Stimulated activated CD8-positive, alpha-beta memory T cell treated with anti-CD3 and anti-CD28 coated beads, Interleukin-12 subunit alpha, Interleukin-12 subunit beta, amount 100 ng/mL, for 4 hours (primary cell): ENCODE results near the gene PDPK1.
A peak's percentile ranks its signal among the peaks of the same experiment; 100 is the strongest.

ENCODE experiments used
- DNase-seq: peaks from one replicate; pipeline ENCODE4 v3.0.0-alpha.2; 2020; ENCODE audit warnings: low read depth

PDPK1 gene

DNA sequence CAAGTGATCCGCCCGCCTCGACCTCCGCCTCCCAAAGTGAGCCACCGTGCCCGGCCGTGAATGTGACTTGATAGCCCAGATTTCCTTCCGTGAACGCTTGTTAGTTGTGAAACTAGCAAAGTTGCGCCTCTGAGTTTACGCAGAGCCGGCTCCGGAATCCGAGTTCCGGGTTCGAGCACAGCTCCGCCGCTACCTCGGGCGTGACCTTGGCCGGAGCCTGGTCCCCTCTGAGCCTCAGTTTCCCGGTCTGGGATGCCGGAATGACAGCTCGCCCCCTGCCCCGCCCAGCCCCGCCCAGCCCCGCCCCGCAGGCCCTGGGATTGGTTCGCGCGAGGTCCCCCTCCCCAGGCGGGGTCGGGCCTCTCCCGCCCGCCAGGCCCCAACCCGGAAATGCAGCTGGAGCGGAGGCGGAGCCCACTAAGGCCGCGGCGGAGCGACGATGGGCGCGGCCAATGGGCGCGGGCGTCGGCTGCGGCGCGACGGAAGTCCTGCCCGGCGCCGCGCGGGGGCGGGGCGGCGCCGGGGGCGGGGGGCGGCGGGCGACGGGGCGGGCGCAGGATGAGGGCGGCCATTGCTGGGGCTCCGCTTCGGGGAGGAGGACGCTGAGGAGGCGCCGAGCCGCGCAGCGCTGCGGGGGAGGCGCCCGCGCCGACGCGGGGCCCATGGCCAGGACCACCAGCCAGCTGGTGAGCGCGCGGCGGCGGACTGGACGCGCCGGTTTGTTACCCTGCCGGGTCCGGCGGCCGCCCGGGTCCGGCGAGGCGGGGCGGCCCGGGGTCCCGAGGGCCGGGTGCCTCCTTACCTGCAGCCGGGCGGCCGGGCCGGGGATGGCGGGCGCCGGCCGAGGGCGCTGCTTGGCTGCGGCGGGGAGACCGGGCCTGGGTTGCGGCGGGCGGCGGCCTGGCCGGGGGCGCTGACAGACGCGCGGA, at the start of gene PDPK1:
Gene PDPK1 (plus strand): TSS at position 571 of the 929 bp plus-strand sequence. CDS start 92 bp downstream, at position 663.
- peak; percentile 93 for DNase-seq

DNA sequence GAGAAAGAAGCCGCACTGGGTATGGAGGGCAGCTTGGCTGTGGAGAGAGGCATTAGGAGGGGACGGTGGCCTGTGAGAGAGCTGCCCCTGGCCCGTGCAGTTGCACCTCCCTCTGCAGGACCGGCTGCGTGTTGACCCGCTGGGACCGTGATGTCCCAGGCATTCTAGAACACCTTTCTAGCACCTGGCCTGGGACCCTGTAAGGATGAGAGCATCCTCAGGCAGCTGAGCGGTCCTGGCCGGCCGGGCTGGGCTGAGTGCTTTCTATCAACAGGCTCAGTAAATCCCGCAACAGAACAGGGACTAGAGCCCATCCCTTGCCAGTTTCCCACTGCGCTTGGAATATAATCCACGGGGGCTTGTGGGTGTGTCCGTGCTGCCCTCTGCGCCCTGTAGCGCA, 48.2 kb upstream of the PDPK1 start:
- DNase-seq, result no peak

DNA sequence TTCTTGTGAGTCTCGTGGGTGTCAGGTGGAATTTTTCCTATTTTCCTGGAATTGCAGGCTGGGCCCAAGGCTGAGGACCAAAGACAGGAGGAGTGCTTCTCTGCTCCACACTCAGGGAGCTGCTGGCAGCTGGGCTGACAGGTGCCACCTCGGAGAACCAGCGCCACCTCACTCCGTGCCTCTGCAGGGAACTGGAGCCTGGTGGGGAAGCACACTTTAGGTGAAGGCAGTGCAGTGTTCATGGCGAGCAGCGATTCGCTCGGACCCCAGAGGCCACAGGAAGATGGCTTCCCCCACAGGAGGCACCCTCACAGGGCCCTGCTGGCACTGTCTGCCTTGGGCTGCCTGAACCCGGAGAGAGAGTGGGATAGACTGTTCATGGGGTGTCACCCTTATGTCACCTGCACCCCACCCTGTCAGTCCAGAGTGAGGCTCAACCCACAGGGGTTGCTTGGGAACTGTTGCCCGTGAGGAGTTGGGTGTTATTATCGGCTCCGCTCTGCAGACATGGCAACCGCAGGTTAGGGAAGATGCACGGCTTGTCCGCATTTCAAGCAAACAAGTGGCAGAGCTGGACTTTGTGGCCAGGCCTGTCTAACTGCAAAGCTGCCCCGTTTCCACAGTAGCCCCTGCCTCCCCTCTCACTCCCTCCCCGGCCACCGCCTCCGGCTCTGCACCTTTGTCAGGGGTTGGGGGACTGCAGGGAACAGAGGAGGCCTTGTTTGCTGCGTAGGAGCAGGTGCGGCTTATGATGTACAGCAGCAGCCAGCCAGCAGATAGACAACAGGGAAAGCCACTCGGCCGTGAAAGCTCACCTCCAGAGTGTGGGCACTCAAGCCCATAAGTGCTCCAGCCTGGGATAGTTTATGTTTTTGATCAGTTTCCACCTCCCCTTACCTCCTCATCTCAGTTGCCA, 47.4 kb upstream of the PDPK1 start:
- DNase-seq, result no peak

DNA sequence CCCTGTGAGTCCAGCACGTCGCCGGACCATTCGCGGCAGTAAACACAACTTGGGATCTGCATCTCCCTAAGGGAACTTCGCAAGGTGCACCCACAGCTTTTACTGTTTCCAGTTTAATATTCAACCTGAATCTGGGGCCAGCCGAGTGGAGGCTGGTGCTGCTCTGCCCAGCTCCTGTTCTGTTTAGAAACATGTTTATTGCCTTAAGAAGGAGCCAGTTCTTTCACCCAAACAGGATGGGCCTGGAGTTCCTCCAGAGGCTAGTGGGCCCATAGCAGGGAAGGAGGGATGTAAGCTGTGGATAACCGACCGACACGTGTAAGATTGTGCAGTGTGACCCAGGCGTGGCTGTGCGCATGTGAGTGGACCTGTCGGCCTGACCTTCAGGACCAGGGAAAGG, 45.5 kb upstream of the PDPK1 start:
- no peak for DNase-seq

DNA sequence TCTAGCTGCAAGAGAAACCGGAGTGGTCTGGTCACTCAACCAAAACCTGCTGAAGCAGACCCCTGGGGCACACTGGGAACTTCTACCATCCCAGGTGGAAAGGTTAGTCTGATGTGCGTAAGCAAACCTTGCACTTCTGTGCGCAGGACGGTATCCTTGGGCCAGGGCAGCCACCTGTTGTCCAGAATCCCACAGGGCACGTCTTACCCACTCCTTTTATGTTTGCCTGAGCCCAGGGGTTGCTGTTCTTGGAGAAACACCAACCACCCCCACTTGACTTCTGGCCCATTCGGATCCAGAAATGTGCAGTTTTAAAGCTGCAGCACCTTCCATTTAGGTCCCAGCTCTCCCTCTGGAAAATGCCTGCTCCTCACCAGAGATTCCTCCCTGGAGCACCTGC, 44.2 kb upstream of the PDPK1 start:
- no peak for DNase-seq

DNA sequence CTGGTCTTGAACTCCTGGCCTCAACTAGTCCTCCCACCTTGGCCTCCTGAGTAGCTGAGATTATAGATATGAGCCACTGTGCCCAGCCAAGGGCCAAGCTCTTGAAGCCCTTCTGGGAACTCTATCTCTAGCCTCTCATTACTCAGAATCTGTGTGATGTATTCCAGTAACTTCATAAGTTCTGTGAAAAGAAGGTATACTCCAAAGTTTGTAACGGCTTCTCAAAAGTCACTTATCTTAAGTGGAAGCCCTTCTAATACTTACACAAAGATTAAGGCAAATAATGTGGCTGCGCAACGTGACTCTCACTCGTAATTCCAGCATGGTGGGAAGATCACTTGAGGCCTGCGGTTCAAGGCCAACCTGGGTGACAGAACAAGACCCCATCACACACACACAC, 43.2 kb upstream of the PDPK1 start:
- no peak for DNase-seq

DNA sequence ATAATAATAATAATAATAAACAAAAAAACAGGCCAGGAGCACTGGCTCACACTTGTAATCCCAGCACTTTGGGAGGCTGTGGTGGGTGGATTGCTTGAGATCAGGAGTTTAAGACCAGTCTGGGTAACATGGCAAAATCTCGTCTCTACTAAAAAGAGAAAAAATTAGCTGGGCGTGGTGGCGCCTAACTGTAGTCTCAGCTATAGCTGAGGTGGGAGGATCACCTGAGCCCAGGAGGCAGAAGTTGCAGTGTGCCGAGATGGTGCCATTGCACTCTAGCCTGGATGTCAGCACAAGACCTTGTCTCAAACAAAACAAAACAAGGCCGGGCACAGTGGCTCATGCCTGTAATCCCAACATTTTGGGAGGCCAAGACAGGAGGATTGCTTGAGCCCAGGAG, 42.8 kb upstream of the PDPK1 start:
- no peak for DNase-seq

DNA sequence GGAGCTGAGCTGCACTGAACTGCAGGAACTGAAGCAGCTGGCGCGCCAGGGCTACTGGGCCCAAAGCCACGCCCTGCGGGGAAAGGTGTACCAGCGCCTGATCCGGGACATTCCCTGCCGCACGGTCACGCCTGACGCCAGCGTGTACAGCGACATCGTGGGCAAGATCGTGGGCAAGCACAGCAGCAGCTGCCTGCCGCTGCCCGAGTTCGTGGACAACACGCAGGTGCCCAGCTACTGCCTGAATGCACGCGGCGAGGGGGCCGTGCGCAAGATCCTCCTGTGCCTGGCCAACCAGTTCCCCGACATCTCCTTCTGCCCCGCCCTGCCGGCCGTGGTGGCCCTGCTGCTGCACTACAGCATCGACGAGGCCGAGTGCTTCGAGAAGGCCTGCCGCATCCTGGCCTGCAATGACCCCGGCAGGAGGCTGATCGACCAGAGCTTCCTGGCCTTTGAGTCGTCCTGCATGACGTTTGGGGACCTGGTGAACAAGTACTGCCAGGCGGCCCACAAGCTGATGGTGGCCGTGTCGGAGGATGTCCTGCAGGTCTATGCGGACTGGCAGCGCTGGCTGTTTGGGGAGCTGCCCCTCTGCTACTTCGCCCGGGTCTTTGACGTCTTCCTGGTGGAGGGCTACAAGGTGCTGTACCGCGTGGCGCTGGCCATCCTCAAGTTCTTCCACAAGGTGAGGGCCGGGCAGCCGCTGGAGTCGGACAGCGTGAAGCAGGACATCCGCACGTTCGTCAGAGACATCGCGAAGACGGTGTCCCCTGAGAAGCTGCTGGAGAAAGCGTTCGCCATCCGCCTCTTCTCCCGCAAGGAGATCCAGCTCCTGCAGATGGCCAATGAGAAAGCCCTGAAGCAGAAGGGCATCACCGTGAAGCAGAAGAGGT, 41.4 kb upstream of the PDPK1 start:
- DNase-seq, result no peak

DNA sequence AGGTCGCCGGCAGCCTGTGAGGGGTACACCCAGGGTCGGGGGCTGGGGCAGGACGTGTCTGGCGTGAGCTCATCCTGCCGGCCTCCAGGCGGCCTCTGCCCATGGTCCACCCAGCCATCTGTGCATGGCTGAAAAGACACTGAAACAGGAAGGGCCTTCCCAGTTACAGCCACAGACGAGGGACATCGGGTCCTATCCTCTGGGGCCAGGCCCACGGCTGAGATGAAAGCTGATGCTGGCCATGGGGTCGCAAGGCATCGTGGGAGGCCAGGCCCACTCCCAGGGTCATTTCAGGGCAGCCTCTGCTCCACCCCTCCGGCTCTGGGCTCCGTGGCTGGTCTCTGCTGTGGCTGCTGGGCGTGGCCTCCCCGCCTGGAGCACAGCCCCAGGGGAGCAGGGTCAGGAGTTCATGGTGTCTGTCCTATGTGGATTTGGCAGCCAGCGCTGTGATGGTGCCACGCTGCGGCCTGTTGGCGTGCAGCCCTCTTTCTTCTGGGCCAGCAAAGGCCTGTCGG, 40.6 kb upstream of the PDPK1 start:
- no peak for DNase-seq

DNA sequence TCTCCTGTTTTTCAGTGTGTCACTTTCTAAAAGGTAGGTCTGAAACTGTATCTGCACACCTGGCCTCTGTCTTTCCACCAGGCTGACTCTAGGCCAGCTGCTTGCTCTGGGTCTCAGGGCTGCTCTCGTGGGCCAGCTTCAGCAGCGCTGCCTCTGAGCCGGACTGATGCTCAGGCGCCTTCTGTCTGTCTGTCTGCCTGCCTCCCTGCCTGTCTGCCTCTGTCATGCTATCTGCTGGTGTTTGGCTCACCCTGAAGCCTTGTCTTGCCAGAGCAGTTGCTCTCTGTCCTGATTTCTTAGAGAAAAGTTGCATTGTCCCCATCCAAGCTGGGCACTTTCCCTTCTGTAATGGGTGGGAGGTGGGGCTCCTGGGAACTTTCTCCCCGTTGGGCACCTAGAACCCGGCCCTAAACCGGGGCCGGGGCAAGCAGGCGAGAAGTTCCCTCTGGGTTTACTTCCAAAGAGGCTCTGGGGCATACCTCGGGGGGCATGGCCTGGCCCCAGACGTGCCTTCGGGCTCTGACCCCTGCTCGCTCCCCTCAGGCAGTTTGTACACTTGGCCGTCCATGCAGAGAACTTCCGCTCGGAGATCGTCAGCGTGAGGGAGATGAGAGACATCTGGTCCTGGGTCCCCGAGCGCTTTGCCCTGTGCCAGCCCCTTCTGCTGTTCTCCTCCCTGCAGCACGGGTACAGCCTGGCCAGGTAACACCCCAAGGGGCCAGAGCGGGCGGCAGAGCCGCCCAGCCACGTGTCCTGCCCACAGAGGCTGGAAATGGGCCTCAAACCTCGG, 39.9 kb upstream of the PDPK1 start:
- no peak for DNase-seq

DNA sequence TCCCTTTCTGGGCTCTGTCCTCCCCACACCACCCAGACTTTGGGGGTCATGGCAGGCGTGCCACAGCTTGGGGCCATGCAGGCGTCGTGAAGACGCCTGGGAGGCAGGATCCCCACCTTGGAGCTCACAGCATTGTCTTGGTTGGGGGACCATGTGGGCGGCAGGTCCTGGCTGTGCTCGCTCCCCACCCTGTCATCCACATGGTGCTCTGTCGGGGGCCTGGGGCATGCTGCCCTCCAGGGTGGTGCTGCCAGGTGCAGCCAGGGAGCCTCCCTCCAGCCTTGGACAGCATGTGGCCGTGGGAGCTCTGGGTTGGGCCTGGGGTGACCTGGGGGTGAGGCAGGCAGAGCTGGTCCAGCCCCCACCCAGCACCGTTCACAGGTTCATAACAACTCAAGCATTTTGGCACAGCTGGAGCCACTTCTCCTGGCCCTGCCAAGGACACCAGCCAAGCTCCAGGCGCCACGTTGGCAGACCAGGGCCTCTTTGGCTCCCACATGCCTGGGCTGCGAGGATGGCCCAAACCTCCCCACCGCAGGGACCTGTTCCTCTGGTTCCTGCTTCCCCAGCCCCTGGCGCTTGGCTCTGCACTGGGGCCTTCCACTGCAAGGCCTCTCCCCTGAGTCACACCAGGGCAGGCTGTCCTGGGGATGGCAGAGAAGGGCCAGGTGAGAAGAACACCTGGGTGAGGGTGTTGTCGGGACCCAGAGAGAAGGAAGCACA, 39.1 kb upstream of the PDPK1 start:
- no peak for DNase-seq

DNA sequence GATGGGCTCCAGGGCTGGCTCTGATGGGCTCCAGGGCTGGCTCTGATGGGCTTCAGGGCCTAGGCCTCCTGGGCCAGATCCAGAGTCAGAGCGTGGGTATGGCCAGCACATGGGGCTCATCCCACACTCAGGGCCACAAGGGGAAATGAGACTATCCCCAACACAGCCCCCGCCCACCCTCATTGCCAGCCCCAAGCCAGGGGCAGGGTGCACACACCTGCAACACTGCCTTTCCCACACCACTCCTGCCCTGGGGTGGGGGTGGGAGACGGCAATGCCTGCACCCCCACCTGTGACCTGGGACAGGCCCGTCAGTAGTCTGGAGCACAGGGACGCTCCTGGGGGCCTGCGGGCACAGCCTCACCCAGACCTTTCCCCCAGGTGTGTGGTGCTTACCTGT, 38.4 kb upstream of the PDPK1 start:
- DNase-seq, result no peak

DNA sequence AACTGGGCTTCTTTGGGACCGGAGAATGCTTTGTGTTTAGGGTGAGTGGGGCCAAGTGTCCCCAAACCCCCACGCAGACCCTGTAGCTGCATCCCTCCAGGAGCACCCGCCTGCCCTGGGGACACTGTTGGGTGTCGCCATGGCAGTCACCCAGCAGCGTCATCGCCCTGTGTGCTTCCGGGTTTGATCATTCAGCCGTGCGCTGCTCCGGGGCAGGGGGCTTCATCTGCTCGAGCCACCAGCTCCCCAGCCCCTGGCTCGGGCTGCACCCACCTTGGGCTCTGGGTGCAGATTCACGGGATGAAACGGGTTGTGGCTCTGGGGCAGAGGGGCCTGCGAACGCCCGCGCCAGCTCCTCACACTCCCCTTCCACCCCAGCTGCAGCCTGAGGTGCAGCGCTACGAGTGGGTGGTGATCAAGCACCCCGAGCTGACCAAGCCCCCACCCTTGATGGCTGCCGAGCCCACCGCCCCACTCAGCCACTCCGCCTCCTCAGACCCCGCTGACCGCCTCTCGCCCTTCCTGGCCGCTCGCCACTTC, 37.9 kb upstream of the PDPK1 start:
- no peak for DNase-seq

DNA sequence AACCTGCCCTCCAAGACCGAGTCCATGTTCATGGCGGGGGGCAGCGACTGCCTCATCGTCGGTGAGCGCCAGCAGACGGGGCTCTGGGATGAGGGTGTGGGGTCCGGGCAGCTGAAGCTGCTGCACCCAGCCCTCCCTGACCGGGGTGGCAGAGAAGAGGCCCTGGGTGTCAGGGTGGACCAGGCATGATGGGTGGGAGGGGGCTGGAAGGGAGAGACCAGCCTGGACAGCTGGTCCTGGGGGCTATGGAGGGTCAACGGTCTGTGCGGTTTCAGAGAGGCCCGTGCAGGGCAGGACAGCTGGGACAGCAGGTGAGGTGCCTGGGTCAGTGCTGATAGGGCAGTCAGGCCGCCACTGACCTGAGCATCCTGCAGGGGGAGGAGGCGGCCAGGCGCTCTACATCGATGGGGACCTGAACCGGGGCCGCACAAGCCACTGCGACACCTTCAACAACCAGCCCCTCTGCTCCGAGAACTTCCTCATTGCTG, 37.3 kb upstream of the PDPK1 start:
- DNase-seq, result no peak

DNA sequence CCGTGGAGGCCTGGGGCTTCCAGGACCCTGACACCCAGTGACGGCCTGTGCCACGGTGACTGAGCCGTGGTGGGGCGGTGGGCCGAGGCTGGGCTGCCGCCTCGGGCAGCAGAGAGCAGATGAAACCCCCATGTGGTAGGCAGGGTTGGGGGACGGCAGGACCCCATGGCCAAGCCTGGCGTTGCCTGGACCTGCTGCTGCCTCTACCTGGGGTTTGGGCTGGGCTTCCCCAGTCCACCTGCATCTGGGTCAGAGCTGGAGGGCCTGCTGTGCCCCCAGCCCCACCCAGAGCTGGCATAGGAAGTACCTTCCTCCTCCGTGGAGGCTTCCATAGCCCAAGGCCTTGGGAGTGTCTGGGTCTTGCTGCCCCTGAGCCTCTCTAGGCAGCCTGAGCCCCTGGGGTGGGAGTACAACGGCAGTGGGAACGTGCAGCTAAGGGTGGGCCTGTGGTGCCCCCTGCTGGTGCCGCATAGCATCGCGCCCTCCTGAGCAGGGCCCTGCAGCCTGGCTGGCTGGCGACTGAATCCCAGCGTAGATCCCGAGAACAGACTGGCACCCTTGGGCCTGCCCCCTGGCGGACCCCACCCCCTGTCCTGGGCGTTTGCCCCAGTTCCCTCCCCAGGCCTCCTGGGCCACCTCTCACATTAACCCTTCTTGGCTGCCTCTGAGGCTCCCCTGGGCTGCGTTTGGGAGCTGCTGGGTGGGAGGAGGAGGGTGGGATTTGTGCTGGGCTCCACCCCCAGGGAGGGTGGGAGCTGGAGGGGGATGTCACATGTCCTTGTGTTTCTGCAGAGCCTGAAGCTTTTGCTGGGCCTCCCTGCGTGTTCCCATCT, 36.7 kb upstream of the PDPK1 start:
- peak; percentile 67 for DNase-seq

DNA sequence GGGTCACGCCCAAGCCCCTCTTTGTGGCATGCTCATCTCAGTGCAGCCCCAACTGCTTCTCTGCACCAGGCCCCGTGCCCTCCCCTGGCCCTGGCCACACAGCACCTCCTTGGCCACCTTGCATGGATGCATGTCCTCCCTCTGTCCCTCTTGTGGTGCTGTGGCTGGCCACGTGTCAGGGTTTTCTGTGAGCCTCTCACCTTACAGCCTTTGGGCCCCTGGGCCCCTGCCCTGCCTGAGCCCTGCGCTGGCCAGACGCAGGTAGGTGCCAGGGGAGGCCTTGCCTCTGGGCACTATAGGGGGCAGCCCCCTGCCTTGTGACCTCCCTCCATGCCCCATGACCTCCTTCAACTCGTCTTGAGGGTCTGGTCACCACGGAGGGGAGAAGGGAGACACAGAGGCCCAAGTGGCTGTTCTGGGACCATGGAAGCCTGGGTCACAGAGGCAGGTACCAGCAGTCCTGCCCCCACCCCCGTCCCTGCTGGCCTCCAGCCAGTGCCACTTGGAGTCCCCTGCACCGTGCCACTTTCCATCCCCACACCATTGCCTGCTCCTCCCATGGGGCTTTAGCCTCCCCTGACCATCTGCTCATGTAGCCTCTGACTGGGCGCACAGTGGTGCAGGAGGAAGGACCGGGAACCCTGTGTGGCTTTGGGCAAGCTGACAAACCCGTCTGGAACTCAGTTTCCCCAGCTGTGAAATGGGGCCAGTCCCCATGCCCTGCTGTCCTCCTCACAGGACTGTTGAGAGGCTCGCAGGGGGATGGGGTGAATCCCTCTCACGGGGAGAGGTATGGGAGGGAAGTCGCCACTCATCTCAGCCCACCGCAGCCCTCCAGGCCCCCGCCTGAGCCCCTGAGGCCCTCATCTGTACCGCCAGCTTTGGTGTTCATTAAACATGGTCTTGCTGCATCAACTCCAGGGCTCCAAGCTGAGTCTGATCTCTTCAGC, 35.6 kb upstream of the PDPK1 start:
- DNase-seq, result no peak

DNA sequence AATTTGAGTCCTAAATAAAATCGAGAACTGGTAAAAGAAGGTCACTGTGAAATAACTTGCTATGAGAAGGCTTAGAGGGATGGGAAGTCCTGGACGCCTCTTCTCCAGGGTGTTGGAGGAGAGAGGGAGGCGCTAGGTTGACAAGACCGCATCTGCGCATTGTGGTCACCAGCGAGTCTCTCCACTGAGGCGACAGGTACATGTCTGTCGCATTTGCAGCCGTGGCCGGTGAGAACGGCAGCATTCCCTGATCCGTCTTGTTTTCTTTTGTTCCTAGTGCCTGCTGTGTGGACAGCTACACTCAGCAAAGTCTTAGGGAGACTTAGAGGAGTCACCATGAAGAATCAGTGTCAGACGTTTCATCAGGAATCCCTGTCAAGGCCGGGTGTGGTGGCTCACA, 32.1 kb upstream of the PDPK1 start:
- no peak for DNase-seq
